Loucy (cell line): ENCODE data around the gene PTPRH.

Experiments
- CTCF ChIP-seq: fragments of 200-600 bp; sonication (generic); conservative IDR thresholded peaks from 2 replicates; pipeline ENCODE4 v1.5.1; 2014; ENCODE audit warnings: mild to moderate bottlenecking, antibody characterized with exemption, low read length
- EZH2phosphoT487 ChIP-seq: fragments of 200-600 bp; IDR thresholded peaks from 2 replicates; pipeline ENCODE4 v1.6.1; 2018; ENCODE audit warnings: antibody characterized with exemption, mild to moderate bottlenecking, moderate library complexity, borderline replicate concordance

- TF ChIP-seq CTCF = no peak
- no peak for TF ChIP-seq EZH2phosphoT487
Measured at GRCh38 chr19:55178781-55179599, 30.3 kb downstream of the PTPRH start.
